Measurements from ENCODE around the gene PARD3B. TPM values are rescaled to one million over a fixed set of nuclear protein-coding genes. Genes with fewer than 3 reads are reported as not detected.

Gene PARD3B
- total RNA-seq, 1 donor from 2014 or later: 21.7 TPM

DNA sequence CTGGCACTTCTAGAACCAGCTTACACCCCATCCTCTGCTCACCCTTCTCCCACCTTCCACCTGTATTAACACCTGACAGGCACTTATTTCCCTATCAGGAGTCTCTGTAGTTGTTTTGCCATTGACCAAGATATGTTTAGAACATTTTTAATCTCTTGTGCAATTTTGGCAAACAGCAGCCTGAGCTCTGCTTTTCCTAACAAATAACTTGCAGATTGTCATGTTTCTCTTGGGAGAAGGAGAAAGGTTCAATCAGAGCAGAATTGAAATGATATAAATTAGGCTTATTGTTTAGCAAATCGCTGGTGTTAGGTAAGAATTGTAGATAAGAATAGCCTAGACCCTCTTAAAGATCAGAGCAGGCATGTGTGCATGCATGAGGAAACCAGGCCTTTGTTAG, 225.5 kb downstream of the PARD3B start:
- DNase-seq: no peak

DNA sequence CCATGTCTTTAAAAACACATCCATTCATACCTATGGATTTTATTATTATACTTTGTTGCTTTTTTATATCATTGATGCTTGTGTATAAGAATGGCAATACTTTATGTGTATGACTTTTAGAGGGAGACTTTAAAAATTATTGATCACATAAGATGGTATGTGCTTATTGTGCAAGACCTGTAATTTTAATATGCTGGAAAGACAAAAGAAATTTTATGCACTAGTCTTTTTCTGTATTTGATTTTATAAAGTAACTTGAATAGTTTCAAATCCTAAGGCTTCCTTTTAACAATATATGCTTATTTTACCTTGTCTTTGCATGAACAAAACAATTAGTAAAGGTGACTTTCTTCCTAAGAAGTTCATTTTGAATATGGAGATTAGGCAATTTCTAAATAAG, 226.4 kb downstream of the PARD3B start:
- no peak for DNase-seq

DNA sequence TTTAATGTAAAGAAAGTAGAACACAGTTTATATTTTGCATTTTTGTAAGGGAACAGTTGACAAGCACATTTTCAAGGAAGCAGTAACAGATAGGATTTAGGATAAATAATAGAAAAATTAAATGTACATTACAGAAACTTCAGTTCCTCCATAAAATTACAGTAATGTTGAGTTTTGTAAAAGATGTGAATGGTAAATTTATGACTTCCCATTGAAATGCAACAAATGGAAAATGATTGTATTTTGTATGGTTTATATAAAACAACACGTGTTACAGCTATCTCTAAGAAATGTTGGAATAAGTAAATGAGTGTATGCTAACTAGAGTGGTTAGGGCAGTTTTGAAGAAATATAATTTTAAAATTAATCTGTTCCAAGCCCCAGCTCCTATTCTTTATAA, 227.3 kb downstream of the PARD3B start:
- no peak for DNase-seq

DNA sequence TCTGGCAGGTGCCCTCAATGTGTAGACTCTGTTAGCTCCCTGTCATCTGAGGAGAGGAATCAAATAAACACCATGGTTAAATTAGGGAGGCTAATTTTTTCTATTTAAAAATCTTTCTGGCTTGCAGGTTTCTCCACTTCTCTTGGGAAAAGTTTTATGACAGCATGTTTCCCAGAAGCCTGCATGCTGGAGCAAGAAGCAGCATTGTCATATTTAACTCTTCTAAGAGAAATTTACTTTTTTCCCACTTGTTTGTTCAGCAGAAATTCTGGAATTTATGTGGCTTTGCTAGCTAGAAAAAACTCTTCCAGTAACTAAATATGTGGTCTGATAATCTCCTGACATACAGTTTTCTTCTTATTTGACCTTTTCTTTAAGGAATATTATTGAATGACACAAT, 230.5 kb downstream of the PARD3B start:
- DNase-seq: peak; percentile 60

GRCh38 chr2:204776781-204777559, 231.7 kb downstream of the PARD3B start:
- DNase-seq: peak; percentile 67

DNA sequence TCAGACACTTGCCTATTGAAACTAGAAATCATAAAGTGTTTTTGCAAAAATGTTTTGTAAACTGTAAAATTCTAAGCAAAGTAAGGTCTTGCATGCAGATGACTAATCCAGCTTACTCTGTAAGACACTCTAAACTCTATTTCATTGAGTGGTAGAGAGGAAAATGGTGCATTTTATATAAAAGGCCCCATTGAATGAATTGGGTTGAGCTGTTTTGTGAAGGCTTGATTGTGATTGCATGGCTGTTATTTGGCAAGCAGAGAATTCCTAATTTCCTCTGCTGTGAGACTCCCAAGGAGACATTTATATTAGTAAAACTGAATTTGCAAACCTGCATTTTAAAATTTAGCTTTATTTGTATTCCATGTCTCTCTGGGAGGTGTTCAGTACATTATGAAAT, 234.5 kb downstream of the PARD3B start:
- no peak for DNase-seq

- no peak for DNase-seq
These were observed 236.7 kb downstream of the PARD3B start for GRCh38 chr2:204781941-204782340.

DNA sequence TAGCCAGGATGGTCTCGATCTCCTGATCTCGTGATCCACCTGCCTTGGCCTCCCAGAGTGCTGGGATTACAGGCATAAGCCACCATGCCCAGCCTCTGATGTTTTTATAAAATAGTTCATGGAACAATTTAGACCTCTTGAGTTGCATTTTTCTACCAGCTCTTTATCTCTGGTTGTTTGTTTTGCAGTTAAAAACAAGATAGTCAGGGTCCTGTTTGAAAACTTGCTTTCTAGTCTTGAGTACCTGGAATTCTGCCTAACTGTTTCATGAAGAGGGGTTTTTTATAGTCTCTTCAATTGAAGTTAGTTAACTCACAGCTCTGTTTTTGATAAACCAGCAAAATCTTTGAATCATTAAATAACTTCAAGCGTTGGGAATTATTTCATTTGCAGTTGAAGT, 244.8 kb downstream of the PARD3B start:
- no peak for DNase-seq

GRCh38 chr2:204791230-204791629, 246.0 kb downstream of the PARD3B start:
- no peak for DNase-seq

DNA sequence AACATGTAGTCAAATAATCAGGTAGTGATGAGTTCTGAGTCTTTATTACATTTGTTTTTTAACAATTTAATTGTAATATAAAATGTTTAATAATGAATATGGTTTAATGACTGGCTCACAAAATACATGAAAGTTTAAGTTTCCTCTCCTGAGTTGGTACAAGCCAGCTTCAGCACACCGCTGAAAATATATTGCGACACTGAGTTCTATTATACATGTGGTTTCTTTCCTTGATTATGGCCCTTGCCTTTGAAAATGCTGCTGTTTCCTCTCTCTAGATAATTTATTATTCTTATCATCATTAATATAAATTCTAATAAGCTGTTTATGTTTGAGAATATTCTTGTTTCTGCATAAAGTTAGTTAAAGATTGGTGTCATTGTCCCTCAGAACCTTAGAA, 249.3 kb downstream of the PARD3B start:
- no peak for DNase-seq

DNA sequence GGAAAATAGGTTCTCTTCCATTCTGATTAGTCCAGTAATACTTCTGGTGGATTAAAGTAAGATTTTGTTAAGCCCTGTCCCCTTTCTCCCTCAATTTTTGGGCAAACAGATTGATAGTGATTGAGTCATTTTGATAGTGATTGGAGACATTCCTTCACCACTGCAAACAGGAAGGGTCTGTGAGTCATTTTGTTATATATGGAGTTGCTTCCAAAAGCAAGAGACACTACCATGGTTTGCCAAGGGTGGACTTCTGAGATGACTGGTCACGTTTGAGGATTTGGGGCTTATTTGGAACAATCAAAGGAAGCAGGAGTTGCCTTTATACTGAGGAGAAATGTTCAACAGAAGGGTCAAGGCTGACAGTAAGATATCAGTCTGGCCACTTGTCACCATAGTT, 249.9 kb downstream of the PARD3B start:
- no peak for DNase-seq

DNA sequence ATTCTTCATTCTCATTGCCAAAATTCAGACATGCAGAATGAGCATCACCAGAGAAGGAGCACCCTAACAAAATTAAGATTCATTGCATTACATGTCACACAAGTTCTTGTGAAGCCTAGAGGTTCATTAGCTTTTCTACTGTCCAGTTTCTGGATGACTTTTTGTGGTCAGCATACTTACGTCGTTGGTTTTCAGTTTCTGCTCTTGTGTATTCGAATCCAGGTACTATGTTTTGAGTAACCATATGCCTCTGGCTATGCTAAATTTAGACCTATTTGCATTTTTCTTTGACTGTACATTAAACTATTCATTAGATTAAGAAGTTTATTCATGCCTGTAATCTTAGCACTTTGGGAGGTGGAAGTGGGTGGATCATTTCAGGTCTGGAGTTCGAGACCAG, 251.3 kb downstream of the PARD3B start:
- no peak for DNase-seq

GRCh38 chr2:204799791-204800190, 254.5 kb downstream of the PARD3B start:
- DNase-seq: no peak

DNA sequence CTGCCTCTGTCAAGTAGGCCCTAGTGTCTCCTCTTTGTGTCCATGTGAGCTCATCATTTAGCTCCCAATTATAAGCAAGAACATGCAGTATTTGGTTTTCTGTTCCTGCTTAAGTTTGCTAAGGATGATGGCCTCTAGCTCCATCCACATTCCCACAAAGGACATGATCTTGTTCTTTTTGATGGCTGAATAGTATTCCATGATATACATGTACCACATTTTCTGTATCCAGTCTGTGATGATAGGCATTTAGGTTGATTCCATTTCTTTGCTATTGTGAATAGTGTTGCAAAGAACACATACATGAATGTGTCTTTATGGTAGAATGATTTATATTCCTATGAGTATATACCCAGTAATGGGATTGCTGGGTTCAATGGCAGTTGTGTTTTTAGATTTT, 263.2 kb downstream of the PARD3B start:
- DNase-seq: no peak

GRCh38 chr2:204824751-204825453, 279.6 kb downstream of the PARD3B start:
- DNase-seq: no peak

DNA sequence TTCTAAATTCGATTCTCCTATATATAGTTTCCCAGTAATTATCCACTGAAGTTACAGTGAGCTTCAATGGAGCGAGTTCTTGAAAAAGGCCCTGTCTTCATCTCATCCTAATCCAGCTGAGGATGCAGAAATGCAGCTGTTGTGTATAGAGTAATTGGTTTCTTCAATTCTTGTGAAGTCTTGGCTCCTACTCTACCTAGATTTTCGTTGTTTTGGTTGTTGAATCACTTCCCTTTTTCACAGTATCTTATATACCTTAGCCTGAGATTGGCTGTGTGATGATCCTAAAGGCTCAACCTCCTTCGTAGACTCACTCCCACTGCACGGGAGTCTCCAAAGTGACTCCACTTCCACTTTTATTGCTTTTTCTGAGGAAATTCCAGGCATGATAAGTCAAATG, 280.4 kb downstream of the PARD3B start:
- no peak for DNase-seq

DNA sequence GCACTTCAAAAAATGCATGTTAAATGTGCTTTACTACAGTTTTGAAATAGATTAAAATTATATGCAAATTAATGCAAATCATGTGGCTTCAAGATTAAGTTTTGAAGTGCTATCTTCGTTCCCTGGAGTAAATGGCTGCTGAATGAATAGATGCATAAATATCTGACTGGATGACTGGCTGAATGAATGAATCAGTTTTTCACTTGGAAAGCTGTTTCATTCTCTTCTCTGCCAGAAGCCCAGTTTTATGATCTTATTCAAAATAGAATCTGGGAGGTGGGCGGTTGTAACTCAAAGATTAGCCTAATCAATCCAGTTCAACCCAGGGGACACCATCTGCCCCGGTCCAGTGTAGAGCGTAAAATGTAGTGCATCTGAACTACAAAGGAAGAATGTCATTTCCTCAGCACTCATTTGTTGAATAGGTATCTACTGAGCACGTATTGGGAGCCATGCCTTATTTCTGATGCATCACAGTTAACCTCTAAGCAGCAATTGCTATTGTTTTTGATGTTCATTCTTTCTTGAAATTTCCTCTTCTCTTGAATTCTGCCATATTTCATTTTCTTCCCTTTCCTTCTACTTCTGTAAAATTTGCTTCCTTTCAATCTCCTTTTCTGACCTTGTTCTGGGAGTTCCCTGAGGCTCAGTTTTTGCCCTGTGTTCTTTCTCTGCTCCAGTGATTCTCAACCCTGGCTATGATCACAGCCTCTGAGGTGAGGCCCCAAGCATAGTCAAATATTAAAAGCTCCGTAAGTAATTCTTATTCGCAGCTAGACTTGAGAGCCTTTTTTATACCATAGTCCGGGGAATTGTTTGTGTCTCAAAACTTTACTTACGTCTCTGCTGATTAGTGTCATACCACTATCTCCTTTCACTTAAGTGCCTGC, 282.7 kb downstream of the PARD3B start:
- DNase-seq: no peak

DNA sequence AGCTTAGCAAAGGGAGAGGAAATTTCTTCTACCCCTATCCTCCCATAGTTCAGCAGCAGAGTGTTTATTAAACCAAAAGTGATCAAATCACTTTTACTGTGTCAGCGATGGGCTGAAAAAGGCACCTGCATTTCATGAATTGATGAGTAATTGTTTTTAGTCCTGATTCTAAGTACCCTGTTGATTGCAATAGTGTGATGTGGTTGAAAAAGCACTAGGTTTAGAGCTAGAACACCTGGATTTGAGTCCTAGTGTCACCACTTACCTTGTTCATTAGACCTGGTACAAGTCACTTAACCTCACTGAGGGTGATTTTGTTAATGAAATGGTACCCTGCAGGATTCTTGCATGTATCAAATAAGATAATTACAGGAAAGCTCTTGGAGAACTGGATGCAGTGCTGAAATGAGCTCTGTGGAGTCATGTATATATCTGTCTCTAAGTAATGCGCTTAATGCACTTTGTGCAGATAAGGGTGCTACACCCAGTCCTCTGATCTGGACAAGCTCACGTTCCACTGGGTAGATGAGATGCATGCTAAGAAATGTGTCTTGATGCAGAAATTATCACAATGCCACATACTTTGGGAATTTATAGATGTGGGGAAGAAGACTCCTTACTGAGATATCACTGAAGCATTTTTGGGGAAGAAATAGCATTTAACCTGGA, 289.6 kb downstream of the PARD3B start:
- DNase-seq: no peak

DNA sequence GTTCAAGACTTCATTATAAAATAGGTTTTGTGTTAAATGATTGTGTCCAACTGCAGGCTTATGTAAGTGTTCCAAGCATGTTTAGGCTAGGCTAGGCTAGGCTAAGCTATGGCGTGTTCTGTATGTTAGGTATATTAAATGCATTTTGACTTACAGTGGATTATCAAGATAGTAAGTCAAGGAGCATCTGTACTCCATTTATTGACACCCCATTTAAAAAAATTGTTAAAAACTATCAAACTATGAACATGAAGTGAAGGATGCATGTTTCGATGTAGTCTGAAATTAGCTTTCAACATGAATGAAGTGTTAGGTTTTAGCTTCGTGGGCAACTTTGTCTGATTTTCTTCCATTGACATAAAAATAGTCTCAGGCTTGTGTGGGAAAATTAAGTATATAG, 290.5 kb downstream of the PARD3B start:
- no peak for DNase-seq

DNA sequence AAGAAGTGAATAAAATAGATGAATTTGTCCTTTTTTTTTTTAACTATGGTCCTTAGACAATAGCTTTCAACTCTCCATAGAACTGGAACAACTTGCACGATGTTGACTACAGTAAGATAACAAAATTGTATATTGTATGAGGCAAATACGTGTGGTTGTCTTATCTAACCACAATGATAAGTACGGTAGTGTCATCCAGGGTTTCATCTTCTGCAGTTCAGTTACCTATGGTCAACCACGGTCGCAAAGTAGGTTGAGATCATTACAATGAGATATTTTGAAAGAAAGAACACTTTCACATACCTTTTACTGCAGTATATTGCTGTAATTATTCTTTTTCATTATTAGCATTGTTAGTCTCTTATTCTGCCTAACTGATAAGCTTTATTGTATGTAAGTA, 295.2 kb downstream of the PARD3B start:
- no peak for DNase-seq

- no peak for DNase-seq
These were observed 296.8 kb downstream of the PARD3B start for GRCh38 chr2:204842068-204842467.
